ENCODE results near the gene ADCY9.

GRCh38 chr16:4052801-4053293 lies 63.4 kb downstream of the ADCY9 start:
- no peak for TF ChIP-seq CTCF (conservative IDR thresholded peaks at IDR 0.05; ENCODE audit: low read depth in 2 of 2)
- TF ChIP-seq EZH2 (IDR thresholded peaks at IDR 0.05; ENCODE audit: low read depth, unreplicated experiment), result no peak
- no peak for TF ChIP-seq STAT1 (IDR thresholded peaks at IDR 0.05; ENCODE audit: unreplicated experiment)
- no peak for TF ChIP-seq POLR2AphosphoS5 (IDR thresholded peaks at IDR 0.05; ENCODE audit: low read depth)
- TF ChIP-seq, protein P1, sequence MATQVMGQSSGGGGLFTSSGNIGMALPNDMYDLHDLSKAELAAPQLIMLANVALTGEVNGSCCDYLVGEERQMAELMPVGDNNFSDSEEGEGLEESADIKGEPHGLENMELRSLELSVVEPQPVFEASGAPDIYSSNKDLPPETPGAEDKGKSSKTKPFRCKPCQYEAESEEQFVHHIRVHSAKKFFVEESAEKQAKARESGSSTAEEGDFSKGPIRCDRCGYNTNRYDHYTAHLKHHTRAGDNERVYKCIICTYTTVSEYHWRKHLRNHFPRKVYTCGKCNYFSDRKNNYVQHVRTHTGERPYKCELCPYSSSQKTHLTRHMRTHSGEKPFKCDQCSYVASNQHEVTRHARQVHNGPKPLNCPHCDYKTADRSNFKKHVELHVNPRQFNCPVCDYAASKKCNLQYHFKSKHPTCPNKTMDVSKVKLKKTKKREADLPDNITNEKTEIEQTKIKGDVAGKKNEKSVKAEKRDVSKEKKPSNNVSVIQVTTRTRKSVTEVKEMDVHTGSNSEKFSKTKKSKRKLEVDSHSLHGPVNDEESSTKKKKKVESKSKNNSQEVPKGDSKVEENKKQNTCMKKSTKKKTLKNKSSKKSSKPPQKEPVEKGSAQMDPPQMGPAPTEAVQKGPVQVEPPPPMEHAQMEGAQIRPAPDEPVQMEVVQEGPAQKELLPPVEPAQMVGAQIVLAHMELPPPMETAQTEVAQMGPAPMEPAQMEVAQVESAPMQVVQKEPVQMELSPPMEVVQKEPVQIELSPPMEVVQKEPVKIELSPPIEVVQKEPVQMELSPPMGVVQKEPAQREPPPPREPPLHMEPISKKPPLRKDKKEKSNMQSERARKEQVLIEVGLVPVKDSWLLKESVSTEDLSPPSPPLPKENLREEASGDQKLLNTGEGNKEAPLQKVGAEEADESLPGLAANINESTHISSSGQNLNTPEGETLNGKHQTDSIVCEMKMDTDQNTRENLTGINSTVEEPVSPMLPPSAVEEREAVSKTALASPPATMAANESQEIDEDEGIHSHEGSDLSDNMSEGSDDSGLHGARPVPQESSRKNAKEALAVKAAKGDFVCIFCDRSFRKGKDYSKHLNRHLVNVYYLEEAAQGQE (IDR thresholded peaks at IDR 0.05; ENCODE audit: unreplicated experiment), result no peak
- no peak for TF ChIP-seq EZH2phosphoT487 (IDR thresholded peaks at IDR 0.05; ENCODE audit: unreplicated experiment)
- no peak for TF ChIP-seq CREB1 (CRISPR knock-in tag; IDR thresholded peaks at IDR 0.05; ENCODE audit: low read depth)
- TF ChIP-seq JUNB (IDR thresholded peaks at IDR 0.05; ENCODE audit: unreplicated experiment), result no peak
- TF ChIP-seq ZNF331 (CRISPR knock-in tag; IDR thresholded peaks at IDR 0.05; ENCODE audit: low read depth), result no peak
- TF ChIP-seq ETS1 (IDR thresholded peaks at IDR 0.05), result no peak
- TF ChIP-seq ZNF114 (CRISPR knock-in tag; IDR thresholded peaks at IDR 0.05), result no peak
- TF ChIP-seq, protein P2, sequence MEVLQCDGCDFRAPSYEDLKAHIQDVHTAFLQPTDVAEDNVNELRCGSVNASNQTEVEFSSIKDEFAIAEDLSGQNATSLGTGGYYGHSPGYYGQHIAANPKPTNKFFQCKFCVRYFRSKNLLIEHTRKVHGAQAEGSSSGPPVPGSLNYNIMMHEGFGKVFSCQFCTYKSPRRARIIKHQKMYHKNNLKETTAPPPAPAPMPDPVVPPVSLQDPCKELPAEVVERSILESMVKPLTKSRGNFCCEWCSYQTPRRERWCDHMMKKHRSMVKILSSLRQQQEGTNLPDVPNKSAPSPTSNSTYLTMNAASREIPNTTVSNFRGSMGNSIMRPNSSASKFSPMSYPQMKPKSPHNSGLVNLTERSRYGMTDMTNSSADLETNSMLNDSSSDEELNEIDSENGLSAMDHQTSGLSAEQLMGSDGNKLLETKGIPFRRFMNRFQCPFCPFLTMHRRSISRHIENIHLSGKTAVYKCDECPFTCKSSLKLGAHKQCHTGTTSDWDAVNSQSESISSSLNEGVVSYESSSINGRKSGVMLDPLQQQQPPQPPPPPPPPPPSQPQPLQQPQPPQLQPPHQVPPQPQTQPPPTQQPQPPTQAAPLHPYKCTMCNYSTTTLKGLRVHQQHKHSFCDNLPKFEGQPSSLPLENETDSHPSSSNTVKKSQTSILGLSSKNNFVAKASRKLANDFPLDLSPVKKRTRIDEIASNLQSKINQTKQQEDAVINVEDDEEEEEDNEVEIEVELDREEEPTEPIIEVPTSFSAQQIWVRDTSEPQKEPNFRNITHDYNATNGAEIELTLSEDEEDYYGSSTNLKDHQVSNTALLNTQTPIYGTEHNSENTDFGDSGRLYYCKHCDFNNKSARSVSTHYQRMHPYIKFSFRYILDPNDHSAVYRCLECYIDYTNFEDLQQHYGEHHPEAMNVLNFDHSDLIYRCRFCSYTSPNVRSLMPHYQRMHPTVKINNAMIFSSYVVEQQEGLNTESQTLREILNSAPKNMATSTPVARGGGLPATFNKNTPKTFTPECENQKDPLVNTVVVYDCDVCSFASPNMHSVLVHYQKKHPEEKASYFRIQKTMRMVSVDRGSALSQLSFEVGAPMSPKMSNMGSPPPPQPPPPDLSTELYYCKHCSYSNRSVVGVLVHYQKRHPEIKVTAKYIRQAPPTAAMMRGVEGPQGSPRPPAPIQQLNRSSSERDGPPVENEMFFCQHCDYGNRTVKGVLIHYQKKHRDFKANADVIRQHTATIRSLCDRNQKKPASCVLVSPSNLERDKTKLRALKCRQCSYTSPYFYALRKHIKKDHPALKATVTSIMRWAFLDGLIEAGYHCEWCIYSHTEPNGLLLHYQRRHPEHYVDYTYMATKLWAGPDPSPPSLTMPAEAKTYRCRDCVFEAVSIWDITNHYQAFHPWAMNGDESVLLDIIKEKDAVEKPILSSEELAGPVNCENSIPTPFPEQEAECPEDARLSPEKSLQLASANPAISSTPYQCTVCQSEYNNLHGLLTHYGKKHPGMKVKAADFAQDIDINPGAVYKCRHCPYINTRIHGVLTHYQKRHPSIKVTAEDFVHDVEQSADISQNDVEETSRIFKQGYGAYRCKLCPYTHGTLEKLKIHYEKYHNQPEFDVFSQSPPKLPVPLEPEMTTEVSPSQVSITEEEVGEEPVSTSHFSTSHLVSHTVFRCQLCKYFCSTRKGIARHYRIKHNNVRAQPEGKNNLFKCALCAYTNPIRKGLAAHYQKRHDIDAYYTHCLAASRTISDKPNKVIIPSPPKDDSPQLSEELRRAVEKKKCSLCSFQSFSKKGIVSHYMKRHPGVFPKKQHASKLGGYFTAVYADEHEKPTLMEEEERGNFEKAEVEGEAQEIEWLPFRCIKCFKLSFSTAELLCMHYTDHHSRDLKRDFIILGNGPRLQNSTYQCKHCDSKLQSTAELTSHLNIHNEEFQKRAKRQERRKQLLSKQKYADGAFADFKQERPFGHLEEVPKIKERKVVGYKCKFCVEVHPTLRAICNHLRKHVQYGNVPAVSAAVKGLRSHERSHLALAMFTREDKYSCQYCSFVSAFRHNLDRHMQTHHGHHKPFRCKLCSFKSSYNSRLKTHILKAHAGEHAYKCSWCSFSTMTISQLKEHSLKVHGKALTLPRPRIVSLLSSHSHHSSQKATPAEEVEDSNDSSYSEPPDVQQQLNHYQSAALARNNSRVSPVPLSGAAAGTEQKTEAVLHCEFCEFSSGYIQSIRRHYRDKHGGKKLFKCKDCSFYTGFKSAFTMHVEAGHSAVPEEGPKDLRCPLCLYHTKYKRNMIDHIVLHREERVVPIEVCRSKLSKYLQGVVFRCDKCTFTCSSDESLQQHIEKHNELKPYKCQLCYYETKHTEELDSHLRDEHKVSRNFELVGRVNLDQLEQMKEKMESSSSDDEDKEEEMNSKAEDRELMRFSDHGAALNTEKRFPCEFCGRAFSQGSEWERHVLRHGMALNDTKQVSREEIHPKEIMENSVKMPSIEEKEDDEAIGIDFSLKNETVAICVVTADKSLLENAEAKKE (CRISPR knock-in tag; IDR thresholded peaks at IDR 0.05), result no peak
- TF ChIP-seq NANOG (IDR thresholded peaks at IDR 0.05; ENCODE audit: borderline replicate concordance), result no peak

Data from GM23338 (cell line).